B cell (primary cell): Measurements from ENCODE around the gene CEPT1.

Experiments
- EZH2 ChIP-seq: IDR thresholded peaks from 2 replicates; pipeline ENCODE4 v1.6.1; 2012; ENCODE audit warnings: borderline replicate concordance, low read depth, mild to moderate bottlenecking, moderate library complexity, low read length; ENCODE audit not compliant: insufficient read depth, poor library complexity, severe bottlenecking
- TF ChIP-seq, protein P1 (sequence below): fragments of 200-600 bp; IDR thresholded peaks from one replicate; pipeline ENCODE4 v1.8.0; 2022; ENCODE audit warnings: antibody characterized with exemption, mild to moderate bottlenecking

GRCh38 chr1:111183308-111184069, 43.5 kb downstream of the CEPT1 start:
- TF ChIP-seq, protein P1, sequence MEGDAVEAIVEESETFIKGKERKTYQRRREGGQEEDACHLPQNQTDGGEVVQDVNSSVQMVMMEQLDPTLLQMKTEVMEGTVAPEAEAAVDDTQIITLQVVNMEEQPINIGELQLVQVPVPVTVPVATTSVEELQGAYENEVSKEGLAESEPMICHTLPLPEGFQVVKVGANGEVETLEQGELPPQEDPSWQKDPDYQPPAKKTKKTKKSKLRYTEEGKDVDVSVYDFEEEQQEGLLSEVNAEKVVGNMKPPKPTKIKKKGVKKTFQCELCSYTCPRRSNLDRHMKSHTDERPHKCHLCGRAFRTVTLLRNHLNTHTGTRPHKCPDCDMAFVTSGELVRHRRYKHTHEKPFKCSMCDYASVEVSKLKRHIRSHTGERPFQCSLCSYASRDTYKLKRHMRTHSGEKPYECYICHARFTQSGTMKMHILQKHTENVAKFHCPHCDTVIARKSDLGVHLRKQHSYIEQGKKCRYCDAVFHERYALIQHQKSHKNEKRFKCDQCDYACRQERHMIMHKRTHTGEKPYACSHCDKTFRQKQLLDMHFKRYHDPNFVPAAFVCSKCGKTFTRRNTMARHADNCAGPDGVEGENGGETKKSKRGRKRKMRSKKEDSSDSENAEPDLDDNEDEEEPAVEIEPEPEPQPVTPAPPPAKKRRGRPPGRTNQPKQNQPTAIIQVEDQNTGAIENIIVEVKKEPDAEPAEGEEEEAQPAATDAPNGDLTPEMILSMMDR: no peak
- TF ChIP-seq EZH2: no peak
